SW480 (cell line): ENCODE results near the gene TPST2.
A peak's percentile ranks its signal among the peaks of the same experiment; 100 is the strongest.

Experiments
- DNase-seq: peaks from one replicate; pipeline ENCODE4 v3.0.0-alpha.2; 2016; ENCODE audit warnings: low spot score

Gene TPST2

DNA sequence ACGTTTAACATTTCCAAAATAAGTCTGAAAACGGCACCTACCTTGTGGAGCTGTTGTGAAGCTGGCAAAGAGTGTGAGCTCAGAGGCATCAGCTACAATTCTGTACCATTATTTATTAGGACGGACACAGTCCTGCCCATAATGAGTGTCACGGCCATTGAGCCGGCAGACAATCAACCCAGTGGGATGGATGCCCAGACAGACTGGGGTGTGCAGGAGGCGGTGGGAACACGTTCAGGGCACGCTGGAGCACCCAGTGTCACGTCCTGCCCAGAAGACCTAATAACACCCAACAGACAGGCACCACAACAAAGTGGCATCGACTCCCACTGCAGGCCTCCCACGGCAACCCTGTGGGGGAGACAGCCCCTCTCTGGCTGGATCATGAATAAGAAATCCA is 34.5 kb downstream of the TPST2 start:
- DNase-seq, result no peak

DNA sequence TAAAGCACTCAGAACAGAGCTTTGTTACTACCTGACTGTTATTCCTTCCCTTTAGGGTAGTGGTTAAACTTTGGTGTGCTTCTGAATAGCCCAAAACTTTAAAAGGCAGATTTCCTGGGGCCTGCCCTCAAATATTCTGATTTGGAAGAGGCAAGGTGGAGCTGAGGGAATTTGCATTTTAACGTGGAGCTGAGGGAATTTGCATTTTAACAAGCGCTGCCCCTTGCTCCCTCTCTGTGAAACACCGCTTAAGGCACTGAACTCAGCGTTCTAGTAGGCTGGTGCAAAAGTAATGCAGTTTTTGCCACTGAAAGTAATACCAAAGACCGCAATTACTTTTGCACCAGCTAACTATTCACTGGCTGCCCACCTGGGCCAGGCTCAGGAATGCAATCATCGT is 35.0 kb downstream of the TPST2 start:
- no peak for DNase-seq

DNA sequence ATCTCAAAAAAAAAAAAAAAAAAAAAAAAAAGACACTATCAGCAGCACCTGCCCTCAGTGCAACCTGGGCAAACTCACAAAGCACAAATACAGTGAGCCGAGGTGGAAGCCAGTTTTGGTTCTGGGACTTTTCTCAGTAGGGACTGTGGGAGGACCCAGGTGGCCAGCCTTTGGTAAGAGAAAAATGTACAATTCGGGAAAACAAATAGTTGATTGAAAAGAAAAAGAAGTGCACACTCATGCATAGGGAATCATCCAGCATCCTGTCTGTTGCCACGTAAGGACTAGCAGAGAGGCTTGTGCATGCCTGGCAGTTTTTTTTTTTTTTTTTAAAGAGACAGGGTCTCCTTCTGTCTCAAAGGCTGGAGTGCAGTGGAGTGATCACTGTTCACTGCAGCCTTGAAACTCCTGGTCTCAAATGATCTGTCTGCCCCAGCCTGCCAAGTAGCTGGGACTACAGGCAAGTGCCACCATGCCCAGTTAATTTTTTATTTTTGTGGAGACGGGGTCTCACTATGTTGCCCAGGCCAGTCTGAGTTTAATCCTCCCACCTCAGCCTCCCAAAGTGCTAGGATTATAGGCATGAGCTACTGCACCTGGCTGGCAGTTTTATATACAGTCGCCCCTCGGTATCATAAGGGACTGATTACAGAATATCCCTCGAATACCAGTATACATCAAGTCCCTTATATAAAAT is 36.7 kb downstream of the TPST2 start:
- no peak for DNase-seq

DNA sequence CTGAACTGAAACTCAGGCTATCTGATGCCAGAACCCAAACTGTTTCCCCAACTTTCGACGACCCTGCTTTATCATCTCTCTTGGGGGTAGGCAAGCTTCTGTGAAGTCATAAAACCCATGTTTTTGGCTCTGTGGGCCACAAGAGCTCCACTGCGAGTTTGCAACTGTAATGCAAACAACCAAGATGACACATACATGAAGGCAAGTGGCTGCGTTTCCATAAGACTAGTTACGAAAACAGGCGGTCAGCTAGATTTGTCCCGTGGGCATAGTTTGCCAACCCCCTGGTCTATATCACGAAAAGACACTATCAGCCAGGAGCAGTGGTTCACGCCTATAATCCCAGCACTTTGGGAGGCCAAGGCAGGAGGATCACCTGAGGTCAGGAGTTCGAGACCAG is 37.5 kb downstream of the TPST2 start:
- no peak for DNase-seq

DNA sequence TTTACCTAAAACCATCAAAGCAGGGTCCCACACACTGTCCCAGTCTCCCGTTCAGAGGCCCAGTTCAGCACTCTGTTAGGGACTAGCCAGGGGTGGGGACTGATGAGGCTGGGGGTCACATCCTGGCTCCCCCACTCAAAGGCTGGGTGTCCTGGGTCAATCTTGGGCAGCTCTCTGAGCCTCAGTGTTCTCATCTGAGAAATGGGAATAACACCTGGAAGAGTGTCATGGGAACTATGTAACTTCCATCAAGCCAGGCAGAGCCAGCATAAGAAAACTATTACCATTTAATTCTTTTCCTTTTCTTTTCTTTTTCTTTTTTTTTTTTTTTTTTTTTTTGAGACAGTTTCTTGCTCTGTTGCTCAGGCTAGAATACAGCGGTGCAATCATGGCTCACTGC is 38.4 kb downstream of the TPST2 start:
- no peak for DNase-seq

DNA sequence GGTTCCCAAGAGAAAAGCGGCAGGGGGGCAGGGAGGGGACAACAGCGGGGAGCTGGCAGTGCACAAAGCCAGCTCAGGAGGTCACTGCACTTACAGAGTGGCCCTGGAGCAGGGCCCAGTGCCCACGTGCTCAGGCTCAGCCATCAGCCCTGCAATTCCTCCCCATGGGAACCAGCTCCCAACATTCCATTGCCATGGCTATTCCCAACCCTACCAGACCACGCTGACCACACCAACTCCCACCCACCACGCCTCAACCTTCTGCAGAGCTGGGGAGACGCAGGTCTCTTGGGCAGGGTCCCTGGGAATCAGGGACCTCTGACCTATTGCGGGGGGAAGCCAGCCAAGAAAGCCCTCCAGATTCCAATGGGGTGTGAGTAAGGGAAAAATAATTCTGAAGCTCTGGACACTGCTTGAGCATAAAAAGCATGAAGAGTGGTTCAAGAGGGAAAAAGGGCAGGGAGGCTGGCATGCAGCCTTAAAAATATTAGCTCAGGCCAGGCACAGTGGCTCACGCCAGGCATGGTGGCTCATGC is 39.4 kb downstream of the TPST2 start:
- peak; percentile 28 for DNase-seq

DNA sequence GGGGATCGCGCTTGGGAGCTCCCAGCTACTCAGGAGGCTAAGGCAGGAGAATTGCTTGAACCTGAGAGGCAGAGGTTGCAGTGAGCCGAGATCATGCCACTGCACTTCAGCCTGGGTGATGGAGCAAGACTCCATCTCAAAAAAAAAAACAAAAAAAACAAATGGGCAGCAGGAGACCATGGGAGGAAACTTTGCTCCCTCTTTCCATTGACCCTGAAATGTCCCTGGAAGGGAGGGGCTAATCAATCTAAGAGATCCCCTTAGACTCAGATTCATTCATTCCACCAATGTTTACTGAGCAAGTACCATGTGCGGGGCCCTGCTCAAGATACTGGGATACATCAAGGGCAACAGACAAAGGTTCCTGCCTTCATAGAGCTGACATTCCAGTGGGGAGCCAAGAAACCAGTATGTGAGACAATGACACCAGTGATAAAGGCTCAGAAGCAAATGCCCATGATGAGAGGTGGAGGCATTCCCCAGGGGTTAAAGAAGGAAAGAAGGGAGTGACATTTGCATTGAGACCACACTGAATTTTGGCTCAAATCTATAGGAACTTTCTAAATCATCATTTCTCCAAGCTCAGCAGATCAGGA is 39.9 kb downstream of the TPST2 start:
- no peak for DNase-seq

DNA sequence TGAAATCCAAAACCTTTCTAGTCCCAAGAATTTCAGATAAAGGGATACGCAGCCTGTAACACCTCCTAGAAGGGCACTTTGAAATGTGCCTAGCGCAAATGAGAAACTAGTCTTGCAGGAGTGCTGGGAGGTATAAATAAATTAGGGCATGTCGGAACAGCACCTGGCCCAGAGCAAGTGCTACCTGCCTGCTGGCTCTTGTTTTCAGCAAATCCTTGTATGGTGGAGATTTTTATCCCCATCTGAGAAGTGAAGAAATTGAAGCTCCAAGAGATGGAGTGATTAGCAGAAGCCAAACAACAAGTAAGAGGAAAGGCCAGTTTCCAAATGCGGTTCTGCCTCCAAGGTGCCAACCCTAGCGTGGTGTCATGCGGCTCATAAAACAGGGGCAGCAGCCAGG is 40.9 kb downstream of the TPST2 start:
- no peak for DNase-seq

DNA sequence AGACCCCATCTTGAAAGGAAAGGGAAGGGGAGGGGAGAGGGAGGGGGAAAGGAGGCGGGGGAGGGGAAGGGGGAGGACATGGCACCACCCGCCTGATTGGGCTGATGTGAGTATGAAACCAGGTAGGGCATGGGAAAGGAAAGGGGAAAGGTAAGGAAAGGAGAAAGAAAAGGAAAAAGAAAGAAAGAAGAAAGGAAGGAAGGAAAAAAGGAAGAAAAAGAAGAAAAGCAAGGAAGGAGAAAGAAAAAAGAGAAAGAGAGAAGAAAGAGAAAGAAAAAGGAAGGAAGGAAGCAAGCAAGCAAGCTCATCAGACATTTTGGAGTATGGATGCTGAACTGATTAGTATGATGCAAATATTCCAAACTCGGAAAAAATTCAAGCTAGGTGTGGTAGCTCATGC is 41.6 kb downstream of the TPST2 start:
- no peak for DNase-seq

DNA sequence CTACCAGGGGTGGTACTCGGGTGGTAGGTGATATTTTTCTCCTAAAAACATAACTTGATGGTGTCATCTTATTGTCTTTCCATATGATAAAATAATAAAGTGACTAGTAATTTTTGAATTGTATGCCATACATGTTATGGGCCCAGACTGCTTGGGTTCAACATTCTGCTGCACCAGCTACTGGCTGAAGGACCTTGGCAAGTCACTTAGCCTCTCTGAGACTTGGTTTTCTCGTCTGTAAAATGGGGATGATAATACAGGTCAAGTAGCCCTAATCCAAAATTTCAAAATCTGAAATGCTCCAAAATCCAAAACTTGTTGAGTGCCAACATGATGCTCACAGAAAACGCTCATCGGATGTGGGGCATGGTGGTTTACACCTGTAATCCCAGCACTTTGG is 42.1 kb downstream of the TPST2 start:
- DNase-seq, result no peak

DNA sequence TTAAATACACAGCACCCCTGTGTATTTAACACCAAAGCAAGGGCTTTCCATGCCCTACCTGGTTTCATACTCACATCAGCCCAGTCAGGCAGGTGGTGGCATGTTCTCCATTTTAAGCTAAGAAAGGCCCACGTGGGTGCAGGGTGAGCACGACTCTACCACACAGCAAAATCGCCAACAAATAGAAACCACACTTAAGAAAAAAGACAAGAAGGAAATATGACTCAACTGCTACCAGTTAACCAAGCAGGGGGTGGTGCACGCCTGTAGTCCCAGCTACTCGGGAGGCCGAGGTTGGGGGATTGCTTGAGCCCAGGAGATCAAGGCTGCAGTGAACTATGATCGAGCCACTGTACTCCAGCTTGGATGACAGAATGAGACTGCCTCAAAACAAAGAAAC is 42.5 kb downstream of the TPST2 start:
- no peak for DNase-seq

DNA sequence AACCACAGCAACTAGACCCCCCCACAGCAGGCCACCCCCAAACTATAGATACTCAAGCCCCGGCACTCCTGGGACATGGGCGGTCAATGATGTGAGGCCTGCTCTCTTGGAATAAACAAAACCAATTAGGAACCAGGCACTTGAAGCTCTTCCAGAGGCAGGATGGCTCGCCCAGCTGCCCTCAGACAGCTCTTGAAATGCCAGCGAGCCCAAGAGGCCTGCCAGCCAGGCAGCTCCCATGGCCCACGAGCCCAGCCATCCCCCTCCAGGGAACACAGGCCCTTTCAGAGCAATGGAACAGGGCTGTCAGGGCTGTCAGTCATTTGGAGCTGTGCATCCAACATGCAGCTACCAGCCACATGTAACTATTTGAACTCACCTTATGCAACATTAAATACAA is 43.6 kb downstream of the TPST2 start:
- DNase-seq, result no peak

DNA sequence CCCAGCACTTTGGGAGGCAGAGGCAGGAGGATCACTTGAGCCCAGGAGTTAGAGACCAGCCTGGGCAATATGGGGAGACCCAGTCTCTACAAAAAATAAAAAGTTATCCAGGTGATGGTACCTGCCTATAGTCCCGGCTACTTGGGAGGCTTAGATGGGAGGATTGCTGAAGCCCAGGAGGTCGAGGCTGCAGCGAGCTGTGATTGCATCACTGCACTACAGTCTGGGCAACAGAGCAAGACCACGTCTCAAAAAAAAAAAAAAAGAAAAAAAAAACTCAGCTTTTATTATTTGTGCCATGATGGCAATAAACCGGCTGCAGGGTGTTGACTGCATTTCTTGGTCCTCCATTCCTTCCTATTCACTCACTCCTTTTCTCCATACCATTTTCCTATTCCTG is 44.1 kb downstream of the TPST2 start:
- no peak for DNase-seq

DNA sequence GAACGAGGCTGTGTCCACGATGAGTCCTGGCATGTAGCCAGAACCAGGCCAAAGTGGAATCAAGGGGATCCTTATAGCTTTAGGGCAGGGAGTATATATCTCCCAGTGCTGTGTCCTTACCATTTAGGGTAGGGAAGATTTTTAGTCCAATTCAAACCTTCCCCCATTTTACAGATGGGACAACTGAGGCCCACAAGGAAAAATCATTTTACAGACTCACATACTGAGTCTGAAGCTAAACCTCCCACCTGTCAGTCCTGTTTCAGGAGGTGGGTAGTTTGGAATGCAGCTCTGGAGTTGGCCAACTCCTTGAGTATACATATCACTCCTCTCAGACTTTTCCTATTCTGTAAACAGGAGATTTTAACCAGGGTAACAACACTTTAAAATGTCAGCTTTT is 44.5 kb downstream of the TPST2 start:
- DNase-seq, result no peak

DNA sequence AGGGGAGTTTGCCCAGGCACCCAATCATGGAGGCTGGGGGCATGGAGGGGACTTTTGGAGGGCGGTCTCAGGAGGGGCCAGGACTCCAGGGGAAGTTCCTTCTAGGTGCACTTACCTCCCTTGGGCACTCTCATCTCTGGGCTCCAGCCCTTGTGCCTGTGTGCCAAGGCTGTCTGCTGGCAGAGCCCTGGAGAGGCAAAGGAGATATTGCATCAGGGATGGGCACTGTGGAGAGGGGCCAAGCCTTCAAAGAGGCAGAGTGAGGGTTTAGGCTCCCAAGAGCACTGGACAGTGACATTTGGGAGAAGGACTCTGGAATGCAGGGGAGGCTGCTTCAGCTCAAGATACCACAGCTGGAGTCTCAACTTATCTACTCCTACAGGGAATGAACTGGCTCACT is 45.4 kb downstream of the TPST2 start:
- no peak for DNase-seq

DNA sequence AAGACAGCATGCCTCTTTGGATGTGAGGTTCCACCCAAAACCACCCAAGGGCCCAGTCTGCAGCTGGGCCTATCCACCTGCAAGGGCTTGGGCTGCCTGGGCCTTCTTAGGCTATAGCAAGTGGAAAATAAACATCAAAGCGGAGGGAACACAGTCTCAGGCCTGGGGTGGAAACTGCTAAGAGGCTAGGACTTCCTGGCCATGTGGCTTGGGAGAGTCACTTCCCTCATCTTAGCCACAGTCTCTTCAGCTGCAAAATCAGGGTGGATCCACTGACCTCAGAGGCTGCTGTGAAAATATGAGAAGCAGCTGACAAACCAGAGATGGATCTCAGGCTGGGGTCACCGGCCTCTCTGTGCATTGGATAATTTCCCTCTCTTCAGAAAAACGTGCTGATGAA is 47.1 kb downstream of the TPST2 start:
- no peak for DNase-seq

DNA sequence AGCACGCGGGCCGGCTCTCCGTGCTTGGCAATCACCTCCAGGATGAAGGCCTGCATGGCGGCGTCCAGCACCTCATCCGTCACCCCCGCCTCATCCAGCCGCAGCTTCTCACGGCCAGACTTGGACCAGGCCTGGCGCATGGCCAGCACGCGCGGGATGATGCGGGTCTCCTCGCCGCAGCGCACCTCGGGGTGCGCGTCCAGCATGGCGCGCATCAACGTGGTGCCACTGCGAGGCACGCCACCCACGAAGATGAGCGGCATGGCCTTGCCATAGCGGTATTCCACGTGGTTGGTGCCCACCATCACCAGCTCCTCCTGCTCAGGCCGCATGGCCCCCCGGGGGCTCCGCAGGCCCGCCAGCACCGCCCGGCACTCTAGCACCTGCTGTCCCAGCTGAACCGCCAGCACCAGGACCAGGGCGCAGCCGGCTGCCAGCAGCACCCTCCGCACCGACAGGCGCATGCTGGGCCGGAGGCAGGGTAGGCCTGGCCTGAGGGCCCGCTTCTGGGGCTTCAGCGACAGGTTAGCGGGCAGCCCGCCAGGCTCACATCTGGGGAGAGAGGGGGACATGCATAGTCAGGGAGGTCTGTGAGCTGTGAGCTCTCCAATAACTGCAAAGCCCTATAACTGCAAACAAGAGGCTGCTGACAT is 48.6 kb downstream of the TPST2 start:
- no peak for DNase-seq

DNA sequence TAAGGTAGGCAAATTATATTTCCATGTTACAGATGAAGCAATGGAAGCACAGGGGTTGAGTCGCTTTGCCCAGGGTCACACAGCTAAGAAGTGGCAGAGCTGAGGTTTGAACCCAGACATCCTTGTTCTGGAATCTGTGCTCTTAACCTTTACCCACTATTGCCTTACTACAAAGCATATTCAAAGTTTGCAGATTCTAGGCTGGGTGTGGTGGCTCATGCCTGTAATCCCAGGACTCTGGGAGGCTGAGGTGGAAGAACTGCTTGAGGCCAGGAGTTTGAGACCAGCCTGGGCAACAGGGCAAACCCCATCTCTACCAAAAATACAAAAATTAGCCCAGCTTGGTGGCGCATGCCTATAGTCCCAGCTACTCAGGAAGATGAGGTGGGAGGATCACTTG is 49.8 kb downstream of the TPST2 start:
- DNase-seq, result no peak

DNA sequence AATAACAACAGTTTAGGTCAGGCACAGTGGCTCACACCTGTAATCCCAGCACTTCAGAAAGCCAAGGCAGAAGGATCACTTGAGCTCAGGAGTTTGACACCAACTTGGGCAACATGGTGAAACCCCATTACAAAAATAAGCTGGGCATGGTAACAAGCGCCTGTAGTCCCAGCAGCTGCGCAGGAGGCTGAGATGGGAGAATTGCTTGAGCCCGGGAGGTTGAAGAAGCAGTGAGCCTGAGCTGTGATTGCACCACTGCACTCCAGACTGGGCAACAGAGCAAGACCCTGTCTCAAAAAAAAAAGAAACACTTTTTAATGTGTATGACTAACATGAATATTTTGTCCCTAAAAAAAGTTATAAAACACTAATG is 53.2 kb downstream of the TPST2 start:
- no peak for DNase-seq

DNA sequence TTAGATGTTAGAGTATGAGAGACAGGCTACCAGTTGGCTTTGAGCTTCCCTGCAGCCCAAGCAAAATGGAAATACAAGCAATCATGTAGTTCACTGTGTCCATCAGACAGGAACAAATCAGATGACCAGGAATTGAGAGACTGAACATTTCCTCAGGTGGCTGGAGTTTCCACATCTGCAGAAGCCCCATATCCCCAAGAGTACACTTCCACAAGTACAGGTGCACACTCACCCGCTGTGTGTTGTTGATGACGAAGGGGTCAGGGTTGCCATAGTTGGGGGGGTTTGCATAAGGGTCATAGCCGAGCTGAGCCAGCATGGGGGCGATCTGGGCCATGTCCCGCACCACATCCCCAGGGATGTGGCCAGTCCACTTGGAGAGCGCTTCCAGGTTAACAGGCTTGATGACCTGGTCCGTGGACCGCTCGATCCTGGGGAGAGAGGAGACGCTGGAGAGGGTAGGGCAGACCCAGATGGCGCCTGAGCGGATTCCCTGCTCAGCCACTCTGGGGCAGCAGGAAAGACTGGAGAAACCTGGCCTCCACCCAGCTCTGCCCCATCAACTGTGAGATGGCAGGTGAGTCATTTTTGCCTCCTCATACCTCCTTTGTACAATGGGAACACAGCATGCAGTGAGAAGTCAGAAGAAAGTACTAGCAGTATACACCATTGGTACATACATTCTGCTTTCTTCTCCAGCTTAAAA is 53.7 kb downstream of the TPST2 start:
- no peak for DNase-seq

DNA sequence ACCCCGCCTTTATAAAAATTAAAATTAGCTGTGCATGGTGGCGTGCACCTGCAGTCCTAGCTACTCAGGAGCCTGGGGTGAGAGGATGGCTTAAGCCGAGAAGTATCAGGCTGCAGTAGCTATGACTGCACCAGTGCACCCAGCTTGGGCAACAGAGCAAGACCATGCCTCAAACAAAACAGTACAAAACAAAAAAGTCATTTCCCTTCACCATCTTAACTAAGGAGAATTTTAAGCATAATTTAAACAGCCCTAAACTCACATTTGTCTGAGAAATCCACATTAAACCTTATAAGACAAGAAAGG is 54.4 kb downstream of the TPST2 start:
- no peak for DNase-seq

DNA sequence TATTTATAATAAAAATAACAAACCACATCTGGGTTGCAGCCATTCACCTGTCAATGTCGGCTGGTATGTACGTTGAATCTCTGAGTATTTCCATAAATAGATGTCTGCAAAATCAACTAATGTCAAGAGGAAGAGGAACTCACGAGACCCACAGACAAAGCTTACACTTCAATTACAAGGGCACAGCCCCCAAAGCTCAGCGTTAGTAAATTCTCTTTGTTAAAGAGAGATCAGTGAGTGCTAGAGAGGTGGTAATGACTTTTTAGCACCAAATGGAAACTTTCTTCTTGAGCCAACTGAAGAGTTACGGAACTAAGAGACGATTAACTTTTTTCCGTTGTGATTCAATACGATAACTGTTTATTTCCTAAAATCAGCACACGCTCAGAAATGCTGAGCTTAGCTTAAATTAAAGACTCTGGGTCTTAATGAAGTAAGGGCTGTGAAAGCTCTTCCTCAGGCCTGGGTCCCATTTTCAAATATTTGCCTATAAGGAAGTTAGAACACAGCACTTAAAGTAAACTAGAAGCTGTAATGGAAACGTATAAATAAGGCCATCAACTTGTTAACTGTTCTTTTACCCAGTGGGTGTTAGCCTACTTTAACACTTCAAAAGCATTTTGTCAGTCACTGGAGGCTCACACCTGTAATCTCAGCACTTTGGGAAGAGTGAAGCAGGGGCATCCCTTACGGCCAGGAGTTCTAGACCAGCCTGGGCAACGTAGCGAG is 54.9 kb downstream of the TPST2 start:
- no peak for DNase-seq
